ENCODE data around the gene MMP24.

The MMP24 gene

GRCh38 chr20:35281506-35282101, 55.1 kb downstream of the MMP24 start:
- DNase-seq = no peak

GRCh38 chr20:35283441-35284266, 57.2 kb downstream of the MMP24 start:
- peak in 1 of 2 donors; percentile 19 for DNase-seq

DNA sequence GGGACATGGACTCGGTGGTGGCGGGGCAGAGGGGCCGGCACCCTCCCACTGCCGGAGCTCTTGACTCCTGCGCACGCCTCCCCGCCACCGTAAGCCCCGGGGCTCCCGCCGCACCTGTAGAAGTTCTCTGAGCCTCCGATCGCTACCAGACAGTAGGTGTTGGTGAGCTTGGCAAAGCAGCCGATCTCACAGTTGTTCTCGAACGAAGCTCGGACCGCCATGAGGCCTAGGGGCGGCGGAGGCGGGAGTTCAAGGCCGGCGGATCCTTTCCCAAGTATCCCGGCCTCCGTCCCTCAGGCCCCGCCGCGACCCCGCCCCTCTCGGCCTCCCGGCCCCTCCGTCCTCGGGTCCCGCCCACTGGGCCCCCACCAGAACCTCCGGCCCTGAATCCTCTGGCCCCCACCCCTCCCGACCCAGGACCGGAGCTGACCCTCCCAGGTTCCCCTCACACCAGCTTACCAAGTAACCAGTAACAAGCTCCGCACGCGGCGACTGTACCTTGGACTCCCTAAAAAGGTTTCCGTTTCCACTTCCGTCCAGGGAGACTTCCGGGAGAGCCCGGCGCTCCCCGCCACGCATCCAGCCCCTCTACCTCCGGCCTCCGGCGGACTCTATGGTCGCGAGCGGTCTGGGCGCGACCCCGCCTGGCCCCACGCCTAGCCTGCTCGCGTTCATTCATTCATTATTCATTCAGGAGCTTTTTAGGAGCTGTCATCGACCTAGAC, 57.9 kb downstream of the MMP24 start, which contains the start of gene EIF6:
Gene EIF6 (minus strand): TSS at position 506 of the 725 bp plus-strand sequence. CDS start 285 bp downstream, at position 221.
- peak; percentile 80 to 83 for DNase-seq

DNA sequence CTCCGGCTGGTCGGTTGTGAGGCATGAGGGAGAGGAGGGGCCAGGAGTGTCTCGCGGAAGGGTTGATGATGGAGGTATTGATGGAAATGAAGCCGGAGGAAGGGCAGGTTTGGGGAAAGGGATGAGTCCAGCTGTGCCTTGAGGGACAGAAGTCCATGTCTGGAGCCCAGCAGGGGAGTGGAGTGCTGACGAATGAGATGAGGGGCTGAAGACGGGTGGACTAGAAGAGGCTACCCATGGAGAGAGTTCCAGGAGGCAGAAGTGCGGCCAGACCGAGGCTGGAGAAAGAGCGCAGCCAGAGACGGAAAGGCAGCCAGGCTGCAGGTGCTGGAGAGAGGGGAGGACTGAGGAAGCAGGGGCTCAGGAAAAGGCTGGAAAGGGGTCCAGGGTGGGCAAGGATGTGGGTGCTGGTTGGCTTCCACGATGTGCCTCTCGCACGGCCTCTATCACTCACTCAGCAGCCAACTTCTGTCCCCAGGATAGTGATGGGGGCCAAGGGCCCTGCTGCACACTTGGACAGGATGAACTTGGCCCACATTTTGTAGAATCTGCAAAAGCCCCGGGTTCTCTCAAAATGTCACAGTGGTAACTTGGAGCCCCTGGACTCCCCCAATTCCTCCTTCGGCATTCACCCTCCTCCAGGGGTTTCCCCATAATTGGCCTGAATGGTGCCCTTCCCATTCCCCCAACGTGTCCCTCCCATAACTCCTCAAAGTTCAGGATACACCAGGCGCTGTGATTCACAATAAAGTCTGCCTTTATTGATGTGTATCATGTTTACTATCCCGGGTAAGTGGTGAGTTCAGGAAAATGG, 58.7 kb downstream of the MMP24 start:
- DNase-seq = no peak

- no peak for DNase-seq
Measured at GRCh38 chr20:35285806-35286076, 59.3 kb downstream of the MMP24 start.

DNA sequence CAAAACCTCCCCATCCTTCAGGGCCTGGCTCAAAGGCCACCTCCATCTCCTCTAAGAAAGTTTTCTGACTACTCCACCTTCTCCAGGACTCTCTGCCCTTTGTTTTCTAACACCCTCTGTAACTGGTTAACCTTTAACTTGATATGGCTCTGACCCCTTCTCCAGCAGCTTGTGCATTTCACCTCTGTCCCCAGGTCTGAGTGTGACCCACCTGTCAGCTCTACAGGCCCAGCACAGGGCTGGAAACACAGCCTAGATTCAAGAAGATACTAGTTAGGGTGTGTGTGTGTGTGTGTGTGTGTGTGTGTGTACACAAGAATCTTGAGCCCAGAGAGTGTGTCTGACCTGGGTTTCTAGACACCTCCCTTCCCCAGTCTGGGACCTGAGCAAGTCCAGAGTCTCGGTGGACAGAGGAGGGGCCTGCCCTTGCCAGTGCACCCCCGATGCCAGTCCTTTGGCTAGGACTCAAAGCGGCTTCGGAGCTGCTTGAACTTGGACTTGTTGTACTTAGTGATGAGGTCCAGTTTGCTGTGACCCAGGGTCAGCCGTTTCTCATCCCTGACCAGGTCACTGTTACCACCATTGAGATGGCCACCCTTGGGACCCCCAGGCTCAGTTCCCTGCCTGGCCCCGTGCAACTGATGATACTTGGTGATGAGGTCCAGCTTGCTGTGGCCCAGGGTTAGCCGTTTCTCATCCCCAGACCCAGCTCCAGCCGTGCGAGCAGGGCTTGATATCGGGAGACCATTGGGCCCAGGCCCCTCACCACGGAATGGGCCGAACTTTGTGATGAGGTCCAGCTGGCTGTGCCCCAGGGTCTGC, 59.8 kb downstream of the MMP24 start:
- DNase-seq = no peak

DNA sequence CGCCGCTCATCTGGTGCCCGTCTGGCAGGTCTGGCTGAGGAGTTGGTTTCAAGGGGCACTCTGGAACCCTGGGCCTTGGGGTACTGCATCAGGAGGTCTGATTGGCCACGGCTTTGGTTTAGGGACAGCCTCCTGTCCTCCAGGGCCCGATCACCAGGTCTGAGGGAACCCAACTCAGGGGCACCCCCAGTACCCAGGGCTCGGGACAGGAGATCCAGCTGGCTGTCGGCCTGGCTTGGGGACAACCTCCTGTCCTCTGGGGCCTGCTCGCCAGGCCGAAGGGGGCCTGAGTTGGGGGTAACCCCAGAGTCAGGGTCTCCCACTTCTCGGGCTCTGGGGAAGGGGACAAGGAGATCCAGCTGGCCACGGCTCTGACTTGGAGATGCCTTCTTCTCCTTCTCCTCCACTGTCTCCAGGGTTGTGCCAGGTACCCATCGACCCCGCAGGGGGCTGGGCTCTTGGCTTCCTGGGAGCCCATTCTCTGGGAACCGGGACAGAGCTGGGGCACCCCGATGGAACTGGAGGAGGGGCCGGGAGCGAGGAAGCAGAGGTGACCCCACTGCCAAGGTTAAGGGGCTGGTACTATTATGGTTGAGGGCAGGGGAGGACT, 60.5 kb downstream of the MMP24 start:
- no peak for DNase-seq

GRCh38 chr20:35287509-35288324, 61.2 kb downstream of the MMP24 start:
- no peak for DNase-seq

GRCh38 chr20:35288325-35289060, 62.0 kb downstream of the MMP24 start:
- DNase-seq = no peak

DNA sequence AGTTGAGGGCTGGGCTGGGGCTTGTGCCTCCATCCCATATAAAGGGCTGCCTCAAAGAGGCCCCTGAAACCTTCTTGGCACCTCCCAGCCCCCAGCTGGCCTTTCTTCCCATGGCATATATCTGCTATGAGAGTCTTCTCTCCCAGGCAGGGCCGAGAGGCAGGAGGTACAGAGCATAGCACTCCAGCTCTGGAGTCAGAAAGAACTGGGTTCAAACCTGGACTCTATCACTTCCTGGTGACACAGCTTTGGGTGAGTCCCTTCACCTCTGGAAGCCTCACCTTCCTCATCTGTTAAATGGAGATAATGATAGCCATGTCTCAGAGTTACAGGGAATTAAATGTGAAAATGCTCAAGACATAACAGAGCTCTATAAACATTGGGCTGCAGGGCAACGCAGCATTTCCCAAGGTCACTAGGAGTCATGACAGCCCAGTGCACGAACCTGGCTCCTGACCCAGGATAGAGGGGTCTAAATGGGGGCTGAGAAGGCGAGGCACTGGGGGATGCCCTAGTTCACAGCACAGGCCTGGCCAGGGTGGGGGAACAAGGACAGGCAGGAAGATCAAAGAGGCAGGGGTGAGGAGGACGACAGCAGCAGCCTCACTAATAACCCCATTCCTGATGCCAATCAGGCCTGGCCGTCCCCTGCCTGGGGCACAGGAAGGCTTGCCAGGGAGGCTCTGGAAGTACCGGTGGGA, 63.8 kb downstream of the MMP24 start:
- no peak for DNase-seq

- no peak for DNase-seq
Measured at GRCh38 chr20:35290887-35291417, 64.5 kb downstream of the MMP24 start.

DNA sequence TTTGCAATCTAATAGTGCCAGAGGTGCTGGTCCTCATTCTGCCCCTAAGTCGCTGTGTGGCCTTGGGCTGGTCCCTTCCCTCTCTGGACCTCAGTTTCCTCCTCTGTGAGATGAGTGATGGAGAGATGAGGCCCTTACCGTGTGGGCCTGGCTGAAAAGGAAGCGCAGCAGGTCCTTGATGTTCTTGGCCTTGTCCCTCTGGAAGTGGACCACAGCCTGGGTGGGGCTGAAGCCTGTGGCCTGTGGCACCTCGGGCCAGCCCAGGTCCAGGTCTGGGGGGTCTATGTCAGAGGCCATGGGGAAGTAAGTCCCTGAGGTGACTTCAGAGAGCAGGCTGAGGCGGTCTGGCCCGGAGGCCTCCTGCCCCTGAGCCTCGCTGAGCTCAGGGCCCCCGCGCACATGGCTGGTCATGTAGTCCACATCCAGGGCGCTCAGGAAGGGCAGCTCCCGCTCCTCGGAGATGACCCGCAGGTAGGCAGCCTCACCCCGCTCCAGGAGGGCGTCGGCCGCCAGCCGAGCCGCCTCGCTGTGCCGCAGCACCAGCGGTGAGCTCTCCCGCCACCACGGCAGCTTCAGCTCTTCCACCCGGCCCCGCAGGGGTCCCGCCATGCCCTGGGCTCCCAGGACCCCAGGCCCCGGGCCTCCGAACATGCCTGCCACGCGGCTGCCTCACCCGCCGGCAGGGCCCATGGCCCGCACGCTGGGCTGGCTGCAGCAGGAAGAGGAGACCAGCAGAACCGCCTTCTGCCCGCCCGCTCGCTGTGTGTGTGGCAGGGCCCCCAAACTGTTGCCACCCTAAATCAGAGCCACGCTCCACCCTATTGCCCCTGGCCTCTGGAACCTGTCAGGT, 65.4 kb downstream of the MMP24 start, which contains the start of gene FAM83C:
Gene FAM83C (minus strand): TSS at position 772 of the 850 bp plus-strand sequence. CDS start 121 bp downstream, at position 651.
- DNase-seq = no peak

GRCh38 chr20:35292504-35293285, 66.2 kb downstream of the MMP24 start:
- DNase-seq = no peak

GRCh38 chr20:35293303-35294292, 67.1 kb downstream of the MMP24 start:
- DNase-seq = no peak

- no peak for DNase-seq
Measured at GRCh38 chr20:35294293-35294685, 67.8 kb downstream of the MMP24 start.

GRCh38 chr20:35295058-35295457, 68.6 kb downstream of the MMP24 start:
- no peak for DNase-seq
